NCI-H187 (cell line): ENCODE measurements around the gene VSIR.

Experiments used
- DNase-seq, 2 experiments: peaks; one replicate each; lab custom pipeline; 2025; lab: John Stamatoyannopoulos, UW

The VSIR gene

DNA sequence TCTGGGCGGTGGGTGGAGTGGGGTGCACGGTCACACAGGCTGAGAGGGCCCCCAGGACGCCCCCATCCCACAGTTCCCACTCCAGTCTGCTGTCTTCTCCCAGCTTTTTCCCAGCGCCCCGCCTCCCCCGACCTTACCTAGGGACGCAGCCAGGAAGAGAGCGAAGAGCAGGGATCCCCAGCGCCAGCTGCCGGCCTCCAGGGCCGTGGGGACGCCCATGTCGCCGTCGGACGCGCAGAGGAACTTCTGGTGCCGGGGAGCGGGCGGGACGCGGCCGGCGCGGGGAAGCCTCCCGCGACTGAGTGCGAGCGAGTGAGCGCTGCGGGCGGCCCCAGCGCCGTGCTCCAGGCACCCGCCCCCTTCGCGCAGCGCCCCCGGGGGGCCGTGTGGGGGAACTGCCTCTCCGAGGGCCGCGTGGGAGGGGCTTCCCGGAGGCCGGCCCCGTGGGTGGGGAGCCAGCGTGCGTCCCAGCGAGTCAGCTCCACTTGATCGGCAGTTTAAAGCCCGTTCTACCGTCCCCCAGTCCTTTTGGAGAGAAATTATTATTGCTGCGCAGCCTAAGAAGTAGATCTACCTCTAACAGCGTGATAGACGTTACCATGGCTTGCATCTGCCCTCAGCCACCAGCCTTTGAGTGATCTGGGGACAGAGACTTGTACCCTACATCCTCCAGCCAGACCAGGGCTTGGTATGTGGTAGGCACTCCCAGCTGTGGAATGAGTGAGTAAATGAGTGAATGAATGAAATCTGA, at the start of gene VSIR:
TSS of gene VSIR (minus strand) at position 300 of the 751 bp plus-strand sequence. CDS start at position 219, 81 bp downstream.
- peak in 1 of 2 experiments; percentile 30 for DNase-seq

- no peak for DNase-seq
These were observed 48.8 kb upstream of the VSIR start for GRCh38 chr10:71821909-71822763.

GRCh38 chr10:71820966-71821365, 47.6 kb upstream of the VSIR start:
- no peak for DNase-seq

GRCh38 chr10:71819985-71820384, 46.7 kb upstream of the VSIR start:
- DNase-seq = no peak

DNA sequence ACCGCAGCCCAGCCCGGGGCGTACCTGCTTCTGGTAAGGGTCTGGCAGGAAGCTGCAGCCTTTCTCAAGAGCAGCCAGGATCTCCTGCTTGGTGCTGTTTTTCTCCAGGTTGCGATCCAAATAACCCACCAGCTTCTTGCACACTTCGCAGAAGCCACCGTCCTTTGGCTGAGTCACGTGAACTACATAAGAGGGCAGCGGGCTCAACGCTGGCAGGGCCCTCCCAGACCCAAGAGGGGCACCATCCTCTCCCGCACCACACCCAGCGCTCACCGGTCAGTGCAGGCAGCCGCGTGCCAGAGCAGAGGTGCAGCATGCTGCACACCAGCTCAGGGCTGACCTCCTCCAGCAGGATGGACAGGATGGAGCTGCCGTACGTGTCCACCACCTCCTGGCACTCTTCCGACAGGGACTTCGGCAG, 46.1 kb upstream of the VSIR start:
- no peak for DNase-seq

- DNase-seq = no peak
These were observed 45.4 kb upstream of the VSIR start for GRCh38 chr10:71818674-71819260.

DNA sequence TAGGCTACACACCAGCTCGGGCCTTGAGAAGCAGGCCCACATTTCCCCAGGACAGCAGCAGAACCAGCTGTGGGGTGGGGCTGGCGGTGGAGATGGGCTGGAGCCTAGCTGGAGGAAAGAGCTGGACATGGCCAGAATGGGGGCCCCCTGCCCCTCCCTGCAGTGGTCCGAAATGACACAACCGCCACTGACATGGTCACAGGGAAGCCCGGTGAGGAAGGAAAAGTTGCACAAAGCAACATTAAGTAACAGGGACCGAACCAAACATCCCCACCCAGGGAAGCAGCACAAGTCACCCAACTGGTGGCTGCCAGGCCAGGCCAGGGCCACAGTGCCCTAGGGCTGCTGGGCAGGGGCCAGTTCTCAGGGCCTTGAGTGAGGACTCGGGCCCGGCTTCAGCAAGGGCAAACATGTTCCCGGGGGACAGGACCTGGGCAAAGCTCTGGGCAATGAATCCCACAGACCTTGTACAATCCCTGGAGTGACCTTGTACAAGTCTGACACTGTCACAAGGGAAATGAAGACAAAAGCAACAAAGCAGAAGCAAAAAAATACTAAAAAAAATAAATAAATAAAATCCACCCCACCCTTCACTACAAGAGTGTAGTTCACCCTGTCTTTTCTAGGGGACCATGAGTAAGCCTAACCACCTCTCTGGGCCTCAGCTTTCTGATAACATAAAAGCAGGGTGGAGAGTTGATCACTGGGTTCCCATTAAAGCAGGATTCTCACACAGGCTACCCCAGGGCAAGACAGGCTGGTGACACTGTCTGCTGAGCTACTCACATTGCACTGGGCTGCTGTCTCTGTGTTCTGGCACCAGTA, 44.7 kb upstream of the VSIR start:
- DNase-seq = no peak

DNA sequence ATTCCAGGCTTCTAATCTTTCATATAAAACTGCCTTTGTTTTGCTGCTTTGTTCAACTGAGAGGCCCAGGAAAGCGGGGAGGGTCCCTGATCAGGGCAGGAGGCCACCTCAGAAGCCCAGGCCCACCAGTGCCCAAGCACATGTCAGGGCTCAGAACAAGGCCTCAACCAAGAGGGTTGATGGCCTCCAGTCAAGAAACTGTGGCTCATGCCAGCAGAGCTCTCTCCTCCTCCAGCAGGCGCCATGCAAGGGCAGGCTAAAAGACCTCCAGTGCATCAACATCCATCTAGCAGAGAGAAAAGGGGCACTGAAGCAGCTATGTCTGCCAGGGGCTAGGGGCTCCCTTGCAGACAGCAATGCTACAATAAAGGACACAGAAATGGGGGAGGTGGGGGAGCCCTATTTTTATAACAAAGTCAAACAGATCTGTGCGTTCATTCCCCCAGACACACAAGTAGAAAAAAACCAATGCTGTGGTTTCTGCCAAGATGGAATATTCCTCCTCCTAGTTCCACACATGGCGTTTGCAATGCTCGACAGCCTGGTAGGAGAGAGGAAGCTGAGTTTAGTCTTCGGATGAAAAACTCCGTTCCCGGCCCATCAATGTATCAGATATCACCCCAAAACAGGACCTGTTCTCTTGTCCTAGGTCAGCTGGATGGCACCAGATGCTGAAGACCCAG, 43.8 kb upstream of the VSIR start:
- no peak for DNase-seq

DNA sequence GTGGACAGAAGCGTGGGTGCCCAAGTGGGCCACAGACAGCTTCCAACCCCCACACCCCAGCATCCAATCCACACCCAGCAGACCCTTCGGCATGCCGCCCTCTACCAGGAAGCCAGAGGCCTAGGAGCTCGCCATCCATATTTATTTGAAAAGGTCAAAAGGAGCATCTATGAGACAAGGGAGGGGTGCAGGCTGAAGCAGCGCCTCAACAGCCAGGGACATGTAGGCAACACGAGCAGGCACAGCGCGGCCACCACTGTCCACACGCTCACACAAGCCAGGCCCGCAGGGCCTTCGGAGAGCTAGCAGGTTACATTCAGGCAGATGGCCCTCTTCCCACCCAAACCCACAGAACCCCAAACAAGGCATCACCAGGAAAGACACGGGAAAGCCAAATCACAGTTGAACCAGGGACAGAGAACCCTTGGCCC, 43.1 kb upstream of the VSIR start:
- no peak for DNase-seq

GRCh38 chr10:71815515-71816130, 42.3 kb upstream of the VSIR start:
- DNase-seq = no peak

GRCh38 chr10:71814922-71815411, 41.6 kb upstream of the VSIR start:
- no peak for DNase-seq

DNA sequence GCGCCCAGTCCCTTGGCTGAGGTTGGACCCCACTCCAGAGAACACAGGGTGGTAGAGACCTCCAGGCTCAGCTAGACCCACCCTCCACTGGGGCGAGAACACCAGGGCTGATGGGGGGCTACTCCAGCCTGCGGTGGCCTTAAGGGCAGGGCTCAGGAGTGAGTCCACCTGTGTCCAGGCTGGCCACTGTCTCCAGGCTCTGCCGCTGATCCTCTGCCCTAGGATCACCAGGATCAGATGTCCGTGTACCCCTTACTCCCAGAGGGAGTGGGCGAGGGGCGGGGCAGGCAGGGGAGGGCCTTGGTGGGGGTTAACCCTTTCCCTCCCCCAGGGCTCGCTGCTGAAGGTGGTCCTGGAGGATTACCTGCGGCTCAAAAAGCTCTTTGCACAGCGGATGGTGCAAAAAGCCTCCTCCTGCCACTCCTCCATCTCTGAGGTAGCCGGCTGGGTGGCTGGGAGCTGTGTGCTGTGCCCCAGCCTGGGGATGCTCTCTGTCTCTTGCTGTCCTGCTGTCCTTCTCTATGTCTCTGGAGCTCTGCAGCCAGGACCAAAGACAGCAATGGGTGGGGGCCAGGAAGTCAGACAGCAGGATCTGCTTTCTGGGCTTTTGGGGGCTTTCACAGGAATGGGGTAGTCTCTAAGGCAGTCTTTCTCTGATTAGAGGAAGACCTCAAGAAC, 39.7 kb upstream of the VSIR start:
- DNase-seq = no peak

- no peak for DNase-seq
These were observed 38.9 kb upstream of the VSIR start for GRCh38 chr10:71812016-71812912.

DNA sequence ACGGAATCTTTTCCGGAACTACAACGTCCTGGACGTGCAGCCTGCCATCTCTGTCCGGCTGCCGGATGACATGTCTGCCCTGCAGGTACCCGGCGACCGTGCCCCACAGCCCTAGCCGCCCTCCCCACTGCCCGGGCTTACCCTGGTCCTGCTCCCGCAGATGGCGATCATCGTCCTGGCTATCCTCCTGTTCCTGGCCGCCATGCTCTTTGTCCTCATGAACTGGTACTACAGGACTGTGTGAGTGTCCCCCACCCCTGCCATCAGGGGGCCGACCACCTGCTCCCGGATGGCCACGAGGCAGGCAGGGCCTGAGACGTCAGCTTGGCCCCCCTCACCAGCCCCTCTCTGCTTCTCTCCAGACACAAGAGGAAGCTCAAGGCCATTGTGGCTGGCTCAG, 38.0 kb upstream of the VSIR start:
- no peak for DNase-seq

DNA sequence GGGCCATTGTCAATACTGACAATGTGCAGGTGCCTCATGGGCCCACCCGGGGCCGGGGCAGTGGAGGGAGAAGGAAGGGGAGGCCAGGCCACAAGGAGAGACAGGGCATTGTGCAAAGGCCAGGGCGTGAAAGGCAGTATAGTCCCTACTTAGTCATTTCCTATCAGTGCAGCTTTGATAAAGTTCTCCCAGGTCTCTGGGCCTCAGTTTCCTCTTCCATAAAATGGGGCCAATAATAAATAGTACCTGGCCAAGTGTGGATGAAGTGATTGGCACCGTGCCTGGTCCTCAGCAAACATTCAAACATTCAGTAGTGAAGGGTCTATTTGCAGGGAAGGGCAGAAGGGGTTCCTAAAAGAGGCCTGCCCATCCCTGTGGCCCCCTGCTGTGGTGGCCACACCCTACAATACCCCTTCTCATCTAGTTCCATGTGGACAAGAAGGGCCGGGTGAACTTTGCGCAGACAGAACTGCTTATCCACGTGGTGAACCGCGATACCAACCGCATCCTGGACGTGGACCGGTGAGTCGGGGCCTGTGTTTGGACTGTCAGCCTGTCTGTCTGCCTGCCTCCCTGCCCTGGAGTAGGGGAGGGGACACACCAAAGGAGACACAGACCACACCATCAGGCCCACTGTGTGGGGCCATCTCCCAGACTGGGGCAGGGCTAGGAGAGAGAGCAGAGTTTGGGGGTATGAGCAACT, 36.9 kb upstream of the VSIR start:
- DNase-seq = no peak

DNA sequence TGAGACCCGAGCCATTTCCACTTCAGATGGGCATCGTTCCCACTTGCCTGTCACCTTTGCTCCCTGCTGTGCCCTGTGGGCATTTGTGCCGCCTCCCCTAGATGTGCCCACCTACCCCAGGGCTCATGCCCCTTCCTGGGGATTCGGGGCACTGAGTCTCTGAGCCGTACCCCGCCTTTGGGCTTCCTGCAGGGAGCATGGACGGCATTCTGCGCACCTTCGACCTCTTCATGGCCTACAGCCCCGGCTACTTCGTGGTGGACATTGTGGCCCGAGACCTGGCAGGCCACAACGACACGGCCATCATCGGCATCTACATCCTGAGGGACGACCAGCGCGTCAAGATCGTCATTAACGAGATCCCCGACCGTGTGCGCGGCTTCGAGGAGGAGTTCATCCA, 36.3 kb upstream of the VSIR start:
- DNase-seq = no peak

DNA sequence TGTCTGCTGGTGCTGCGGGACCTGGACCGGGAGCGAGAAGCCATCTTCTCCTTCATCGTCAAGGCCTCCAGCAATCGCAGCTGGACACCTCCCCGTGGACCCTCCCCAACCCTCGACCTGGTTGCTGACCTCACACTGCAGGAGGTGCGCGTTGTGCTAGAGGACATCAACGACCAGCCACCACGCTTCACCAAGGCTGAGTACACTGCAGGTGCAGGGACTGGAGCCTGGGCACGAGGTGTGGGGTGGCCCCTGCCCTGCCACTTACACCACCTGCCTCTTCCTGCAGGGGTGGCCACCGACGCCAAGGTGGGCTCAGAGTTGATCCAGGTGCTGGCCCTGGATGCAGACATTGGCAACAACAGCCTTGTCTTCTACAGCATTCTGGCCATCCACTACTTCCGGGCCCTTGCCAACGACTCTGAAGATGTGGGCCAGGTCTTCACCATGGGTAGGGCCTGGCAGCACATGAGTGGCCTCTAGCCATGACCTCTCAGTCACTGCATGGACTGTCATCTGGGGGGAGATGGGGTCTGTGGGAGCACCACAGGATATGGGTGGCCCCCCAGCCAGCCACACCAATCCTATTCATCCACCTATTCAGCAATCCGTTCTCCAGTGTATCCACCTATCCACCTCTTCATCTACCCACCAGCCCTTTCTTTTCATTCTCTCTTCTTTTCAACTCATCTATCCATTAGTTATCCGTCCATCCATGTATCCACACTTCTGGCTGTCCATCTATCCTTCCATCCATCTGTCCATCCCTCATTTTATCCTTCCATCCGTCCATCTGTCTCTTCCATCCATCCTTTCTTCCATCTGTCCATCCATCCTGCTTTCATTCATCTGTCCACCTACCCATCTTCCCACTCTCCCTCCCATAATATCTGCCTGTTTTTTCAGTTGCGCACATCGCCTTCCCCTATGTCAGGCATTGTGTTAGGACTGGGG, 34.5 kb upstream of the VSIR start:
- no peak for DNase-seq
